ENCODE data around the gene KLF11.

Gene KLF11

GRCh38 chr2:10064932-10065772 lies 21.8 kb downstream of the KLF11 start:
- TF ChIP-seq CTCF (IDR thresholded peaks at IDR 0.05; ENCODE audit: insufficient read depth, low read length, poor library complexity, severe bottlenecking), result no peak
- Histone ChIP-seq H3K27me3 (replicated peaks; ENCODE audit: control insufficient read depth, insufficient read depth, low read length) (no peaks in the 10 kb centered on the region), H3K36me3 (ENCODE audit: control insufficient read depth, insufficient read depth, low read length) (no peaks in the 10 kb centered on the region; the same call in 1 of the 2 replicates), H3K4me3 (replicated peaks; ENCODE audit: low read depth, low read length) (no peak overlapping the region)
- DNase-seq (ENCODE audit: extremely low read depth, insufficient read length), result no peak

GRCh38 chr2:10065773-10066055 lies 22.4 kb downstream of the KLF11 start:
- DNase-seq (ENCODE audit: extremely low read depth, insufficient read length), result no peak

GRCh38 chr2:10067330-10067729 lies 24.0 kb downstream of the KLF11 start:
- Histone ChIP-seq H3K4me3 (replicated peaks; ENCODE audit: low read depth, low read length) (no peak overlapping the region), H3K36me3 (ENCODE audit: control insufficient read depth, insufficient read depth, low read length) (no peaks in the 10 kb centered on the region; the same call in 1 of the 2 replicates), H3K27me3 (replicated peaks; ENCODE audit: control insufficient read depth, insufficient read depth, low read length) (no peaks in the 10 kb centered on the region)
- no peak for TF ChIP-seq CTCF (IDR thresholded peaks at IDR 0.05; ENCODE audit: insufficient read depth, low read length, poor library complexity, severe bottlenecking)
- DNase-seq (ENCODE audit: extremely low read depth, insufficient read length), result no peak

More at GRCh38 chr2:10065773-10066055, 22.4 kb downstream of the KLF11 start:
- no peaks in the 10 kb centered on the region; the same call in 1 of the 2 replicates for H3K36me3 ChIP-seq (ENCODE audit: control insufficient read depth, insufficient read depth, low read length)
- no peak overlapping the region for H3K4me3 ChIP-seq (replicated peaks; ENCODE audit: low read depth, low read length)
- no peak for TF ChIP-seq CTCF (IDR thresholded peaks at IDR 0.05; ENCODE audit: insufficient read depth, low read length, poor library complexity, severe bottlenecking)
- H3K27me3 ChIP-seq (replicated peaks; ENCODE audit: control insufficient read depth, insufficient read depth, low read length), result no peaks in the 10 kb centered on the region

- no peaks in the 10 kb centered on the region; the same call in 1 of the 2 replicates for H3K36me3 ChIP-seq (ENCODE audit: control insufficient read depth, insufficient read depth, low read length)
- TF ChIP-seq CTCF (IDR thresholded peaks at IDR 0.05; ENCODE audit: insufficient read depth, low read length, poor library complexity, severe bottlenecking), result no peak
- no peak for DNase-seq (ENCODE audit: extremely low read depth, insufficient read length)
- H3K27me3 ChIP-seq (replicated peaks; ENCODE audit: control insufficient read depth, insufficient read depth, low read length), result no peaks in the 10 kb centered on the region
- no peak overlapping the region for H3K4me3 ChIP-seq (replicated peaks; ENCODE audit: low read depth, low read length)
These were observed 24.5 kb downstream of the KLF11 start for GRCh38 chr2:10067881-10068280.

DNA sequence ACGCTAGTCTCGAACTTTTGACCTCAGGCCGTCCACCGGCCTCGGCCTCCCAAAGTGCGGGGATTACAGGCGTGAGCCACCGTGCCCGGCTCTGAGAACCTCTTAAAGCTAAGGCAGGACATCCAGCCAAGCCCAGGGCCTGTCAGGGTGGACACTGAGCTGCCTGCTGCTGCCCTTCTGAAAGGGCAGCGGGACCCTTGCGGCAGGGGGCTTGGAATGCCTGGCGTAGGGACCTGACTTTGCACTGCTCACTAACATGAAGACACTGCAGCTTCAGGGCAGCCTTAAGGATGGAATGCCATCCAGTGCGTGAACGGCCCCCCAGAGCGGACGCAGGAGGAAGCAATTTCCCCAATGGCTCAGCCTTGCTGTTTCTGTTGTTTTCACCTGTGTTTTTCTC lies 27.8 kb downstream of the KLF11 start:
- H3K4me3 ChIP-seq (replicated peaks; ENCODE audit: low read depth, low read length), result no peak overlapping the region
- no peak for TF ChIP-seq CTCF (IDR thresholded peaks at IDR 0.05; ENCODE audit: insufficient read depth, low read length, poor library complexity, severe bottlenecking)
- no peak for DNase-seq (ENCODE audit: extremely low read depth, insufficient read length)
- no peaks in the 10 kb centered on the region for H3K36me3 ChIP-seq (ENCODE audit: control insufficient read depth, insufficient read depth, low read length)
- H3K27me3 ChIP-seq (replicated peaks; ENCODE audit: control insufficient read depth, insufficient read depth, low read length), result no peaks in the 10 kb centered on the region

All from GM06990 (cell line).